ENCODE data around the gene SEMA4D.

Gene SEMA4D

DNA sequence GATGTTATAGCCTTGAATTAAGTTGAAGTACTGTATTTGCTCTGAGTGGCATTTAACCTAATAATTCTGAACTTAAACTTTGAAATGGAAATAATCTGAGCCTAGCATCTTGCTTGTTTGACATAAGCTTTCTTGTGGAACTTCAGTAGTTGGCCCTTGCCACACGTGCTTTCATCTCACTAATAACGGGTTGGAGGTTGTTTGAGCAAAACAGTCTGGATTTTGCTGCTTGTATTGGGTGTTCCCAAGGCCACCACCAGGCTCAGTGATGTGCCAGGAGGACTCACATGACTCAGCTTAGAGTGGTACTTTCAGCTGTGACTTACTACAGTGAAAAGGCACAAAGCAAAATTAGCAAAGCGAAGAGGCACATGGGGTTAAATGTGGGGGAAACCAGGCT is 143.9 kb downstream of the SEMA4D start:
- Histone ChIP-seq H3K4me1 (ENCODE audit: low read length) (no peaks in the 10 kb centered on the region), H3K4me2 (ENCODE audit: low read length) (no peak overlapping the region), H3K27ac (ENCODE audit: low read length) (no peak overlapping the region), H3K4me3 (ENCODE audit: low read length) (no peak overlapping the region), H3K27me3 (ENCODE audit: low read depth, low read length) (no peaks in the 10 kb centered on the region), H3K9me3 (ENCODE audit: insufficient read depth, low read length) (no peaks in the 10 kb centered on the region), H3K79me2 (ENCODE audit: low read length) (no peaks in the 10 kb centered on the region), H2AFZ (ENCODE audit: low read depth, low read length) (no peak overlapping the region), H4K20me1 (ENCODE audit: insufficient read depth, low read length) (no peaks in the 10 kb centered on the region), H3K9ac (ENCODE audit: low read length) (no peak overlapping the region), H3K36me3 (replicated peaks; ENCODE audit: low read depth, low read length) (peaks cover 62% of the 10 kb centered on the region)
- TF ChIP-seq, protein P1, sequence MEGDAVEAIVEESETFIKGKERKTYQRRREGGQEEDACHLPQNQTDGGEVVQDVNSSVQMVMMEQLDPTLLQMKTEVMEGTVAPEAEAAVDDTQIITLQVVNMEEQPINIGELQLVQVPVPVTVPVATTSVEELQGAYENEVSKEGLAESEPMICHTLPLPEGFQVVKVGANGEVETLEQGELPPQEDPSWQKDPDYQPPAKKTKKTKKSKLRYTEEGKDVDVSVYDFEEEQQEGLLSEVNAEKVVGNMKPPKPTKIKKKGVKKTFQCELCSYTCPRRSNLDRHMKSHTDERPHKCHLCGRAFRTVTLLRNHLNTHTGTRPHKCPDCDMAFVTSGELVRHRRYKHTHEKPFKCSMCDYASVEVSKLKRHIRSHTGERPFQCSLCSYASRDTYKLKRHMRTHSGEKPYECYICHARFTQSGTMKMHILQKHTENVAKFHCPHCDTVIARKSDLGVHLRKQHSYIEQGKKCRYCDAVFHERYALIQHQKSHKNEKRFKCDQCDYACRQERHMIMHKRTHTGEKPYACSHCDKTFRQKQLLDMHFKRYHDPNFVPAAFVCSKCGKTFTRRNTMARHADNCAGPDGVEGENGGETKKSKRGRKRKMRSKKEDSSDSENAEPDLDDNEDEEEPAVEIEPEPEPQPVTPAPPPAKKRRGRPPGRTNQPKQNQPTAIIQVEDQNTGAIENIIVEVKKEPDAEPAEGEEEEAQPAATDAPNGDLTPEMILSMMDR (IDR thresholded peaks at IDR 0.05; ENCODE audit: low read depth, low read length), result no peak
- TF ChIP-seq EZH2phosphoT487 (IDR thresholded peaks at IDR 0.05; ENCODE audit: low read depth), result no peak

DNA sequence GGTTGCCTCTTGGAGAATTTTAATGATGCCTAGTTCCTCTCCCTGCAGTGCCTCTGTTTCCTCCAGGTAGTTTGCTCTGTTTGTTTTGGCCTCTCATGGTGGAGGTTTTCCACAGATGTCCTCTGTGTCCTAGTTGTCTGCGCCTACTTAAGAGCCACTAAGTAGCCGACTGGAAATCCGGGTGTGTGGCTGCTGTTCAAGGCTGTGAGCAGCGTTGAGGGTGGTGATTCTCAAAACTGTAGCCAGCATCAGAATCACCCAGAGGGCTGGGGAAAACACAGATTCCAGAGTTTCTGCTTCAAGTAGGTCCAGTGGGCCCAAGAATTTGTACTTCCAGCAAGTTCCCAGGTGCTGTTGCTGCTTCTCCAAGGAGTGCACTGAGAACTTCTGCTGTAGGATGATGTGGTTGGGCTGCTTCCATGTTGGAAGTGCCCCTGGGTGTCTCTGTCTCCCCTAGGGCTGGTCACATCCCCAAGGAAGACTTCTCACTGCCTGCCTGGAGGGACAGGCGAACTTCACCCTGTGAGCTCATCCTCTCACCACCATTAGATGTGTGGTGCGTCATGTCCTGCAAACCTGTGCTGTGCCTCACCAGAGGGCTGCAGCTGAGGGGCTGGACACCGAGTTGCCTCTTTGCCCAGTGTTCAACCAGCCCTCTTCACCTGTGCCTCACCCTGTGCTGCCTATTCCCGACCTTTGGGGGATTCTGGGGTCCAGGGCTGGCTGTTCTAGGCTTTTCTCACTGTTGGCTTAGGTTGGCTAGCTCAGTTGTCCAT is 144.9 kb downstream of the SEMA4D start:
- Histone ChIP-seq H3K27ac (ENCODE audit: low read length) (no peak overlapping the region), H3K9ac (ENCODE audit: low read length) (no peak overlapping the region), H3K36me3 (replicated peaks; ENCODE audit: low read depth, low read length) (peaks cover 63% of the 10 kb centered on the region), H3K27me3 (ENCODE audit: low read depth, low read length) (no peaks in the 10 kb centered on the region), H3K9me3 (ENCODE audit: insufficient read depth, low read length) (no peaks in the 10 kb centered on the region), H2AFZ (ENCODE audit: low read depth, low read length) (no peak overlapping the region), H3K4me2 (ENCODE audit: low read length) (no peak overlapping the region), H3K4me3 (ENCODE audit: low read length) (no peak overlapping the region), H4K20me1 (ENCODE audit: insufficient read depth, low read length) (no peaks in the 10 kb centered on the region), H3K79me2 (ENCODE audit: low read length) (no peaks in the 10 kb centered on the region), H3K4me1 (ENCODE audit: low read length) (no peaks in the 10 kb centered on the region)
- TF ChIP-seq, protein P1 (IDR thresholded peaks at IDR 0.05; ENCODE audit: low read depth, low read length), result no peak
- TF ChIP-seq EZH2phosphoT487 (IDR thresholded peaks at IDR 0.05; ENCODE audit: low read depth), result no peak

DNA sequence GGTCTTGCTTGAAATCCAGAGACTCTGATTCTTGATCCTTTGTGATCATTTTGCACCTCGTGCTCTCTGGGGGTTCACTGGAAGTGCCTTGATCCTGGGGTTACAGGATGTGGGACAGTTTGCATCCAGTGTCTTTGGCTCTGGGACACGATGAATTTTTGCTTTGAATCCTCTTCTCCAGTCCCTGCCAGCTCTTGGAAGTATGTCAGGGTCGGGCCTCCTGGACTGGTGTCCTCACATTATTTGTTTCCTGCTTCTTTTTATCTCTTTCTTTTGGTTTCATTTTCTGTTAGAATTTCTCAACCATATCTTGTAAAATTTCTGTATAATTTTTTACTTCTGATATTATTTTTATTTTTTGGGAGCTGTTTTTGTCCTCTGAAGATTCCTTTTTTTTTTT is 145.5 kb downstream of the SEMA4D start:
- Histone ChIP-seq H3K27me3 (ENCODE audit: low read depth, low read length) (no peaks in the 10 kb centered on the region), H3K36me3 (replicated peaks; ENCODE audit: low read depth, low read length) (peaks cover 63% of the 10 kb centered on the region), H3K9me3 (ENCODE audit: insufficient read depth, low read length) (no peaks in the 10 kb centered on the region), H3K9ac (ENCODE audit: low read length) (no peak overlapping the region), H2AFZ (ENCODE audit: low read depth, low read length) (no peak overlapping the region), H3K27ac (ENCODE audit: low read length) (no peak overlapping the region), H3K4me1 (ENCODE audit: low read length) (no peaks in the 10 kb centered on the region), H3K4me2 (ENCODE audit: low read length) (no peak overlapping the region), H3K4me3 (ENCODE audit: low read length) (no peak overlapping the region), H3K79me2 (ENCODE audit: low read length) (no peaks in the 10 kb centered on the region), H4K20me1 (ENCODE audit: insufficient read depth, low read length) (no peaks in the 10 kb centered on the region)
- TF ChIP-seq, protein P1 (IDR thresholded peaks at IDR 0.05; ENCODE audit: low read depth, low read length), result no peak
- TF ChIP-seq EZH2phosphoT487 (IDR thresholded peaks at IDR 0.05; ENCODE audit: low read depth), result no peak

DNA sequence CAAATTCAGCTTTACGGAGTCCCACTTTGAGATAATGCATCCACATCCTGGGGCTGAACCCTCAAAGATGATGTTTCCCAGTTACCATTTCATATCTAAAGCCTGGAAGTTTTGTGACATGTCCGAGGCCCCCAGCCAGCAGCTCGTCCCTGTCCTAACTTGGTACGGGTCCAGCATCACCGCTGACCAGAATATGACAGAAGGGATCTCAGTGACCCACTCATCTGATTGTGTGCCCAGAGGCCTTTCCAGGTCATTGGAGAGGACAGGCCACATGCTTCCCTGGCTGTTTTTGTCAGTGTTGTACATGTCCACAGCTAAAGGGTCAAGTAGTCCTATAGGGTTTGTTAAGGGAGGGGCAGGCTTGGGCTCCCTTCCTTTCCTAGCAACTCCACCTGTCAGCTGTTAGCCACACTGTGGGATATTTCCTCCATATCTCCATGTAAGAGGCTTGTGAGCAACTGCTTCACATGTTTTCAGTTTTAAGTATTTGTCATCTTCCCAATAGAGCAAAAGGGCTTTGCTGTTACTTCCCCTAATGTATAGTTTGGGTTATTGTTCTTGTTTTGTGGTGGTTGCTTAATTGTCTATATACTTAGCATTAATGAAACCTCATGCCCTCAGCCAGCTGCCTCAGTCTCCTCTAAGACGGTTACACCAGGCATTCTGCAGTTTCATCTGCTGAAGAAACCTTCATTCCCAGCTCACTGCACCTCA is 146.2 kb downstream of the SEMA4D start:
- TF ChIP-seq, protein P1 (IDR thresholded peaks at IDR 0.05; ENCODE audit: low read depth, low read length), result no peak
- TF ChIP-seq EZH2phosphoT487 (IDR thresholded peaks at IDR 0.05; ENCODE audit: low read depth), result no peak
- no peak overlapping the region for H3K9ac ChIP-seq (ENCODE audit: low read length)
- H3K9me3 ChIP-seq (ENCODE audit: insufficient read depth, low read length), result no peaks in the 10 kb centered on the region
- H4K20me1 ChIP-seq (ENCODE audit: insufficient read depth, low read length), result no peaks in the 10 kb centered on the region
- H3K36me3 ChIP-seq (replicated peaks; ENCODE audit: low read depth, low read length), result peaks cover 57% of the 10 kb centered on the region
- no peaks in the 10 kb centered on the region for H3K27me3 ChIP-seq (ENCODE audit: low read depth, low read length)
- H3K4me3 ChIP-seq (ENCODE audit: low read length), result no peak overlapping the region
- no peak overlapping the region for H2AFZ ChIP-seq (ENCODE audit: low read depth, low read length)
- no peaks in the 10 kb centered on the region for H3K79me2 ChIP-seq (ENCODE audit: low read length)
- no peak overlapping the region for H3K4me2 ChIP-seq (ENCODE audit: low read length)
- H3K4me1 ChIP-seq (ENCODE audit: low read length), result no peaks in the 10 kb centered on the region
- no peak overlapping the region for H3K27ac ChIP-seq (ENCODE audit: low read length)
